ENCODE data around the gene CNTNAP4.

The CNTNAP4 gene

DNA sequence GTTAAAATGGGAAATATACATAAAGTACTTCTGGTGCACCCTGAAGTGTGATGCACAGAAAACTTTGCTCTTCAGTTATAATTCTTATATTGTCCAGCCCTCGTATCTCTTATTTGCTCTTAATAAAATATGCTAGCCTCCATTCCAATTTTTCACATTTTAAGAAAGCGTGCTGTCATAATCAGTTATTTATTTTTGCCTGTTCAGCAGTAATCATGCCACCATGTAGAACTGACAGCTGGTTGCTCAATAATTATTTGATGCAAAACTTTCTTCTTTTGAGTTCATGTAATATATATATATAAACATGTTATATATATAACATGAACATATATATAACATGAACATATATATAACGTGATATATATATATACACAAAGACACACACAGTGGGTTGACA, 294.6 kb downstream of the CNTNAP4 start (continued):
- TF ChIP-seq, protein P1, sequence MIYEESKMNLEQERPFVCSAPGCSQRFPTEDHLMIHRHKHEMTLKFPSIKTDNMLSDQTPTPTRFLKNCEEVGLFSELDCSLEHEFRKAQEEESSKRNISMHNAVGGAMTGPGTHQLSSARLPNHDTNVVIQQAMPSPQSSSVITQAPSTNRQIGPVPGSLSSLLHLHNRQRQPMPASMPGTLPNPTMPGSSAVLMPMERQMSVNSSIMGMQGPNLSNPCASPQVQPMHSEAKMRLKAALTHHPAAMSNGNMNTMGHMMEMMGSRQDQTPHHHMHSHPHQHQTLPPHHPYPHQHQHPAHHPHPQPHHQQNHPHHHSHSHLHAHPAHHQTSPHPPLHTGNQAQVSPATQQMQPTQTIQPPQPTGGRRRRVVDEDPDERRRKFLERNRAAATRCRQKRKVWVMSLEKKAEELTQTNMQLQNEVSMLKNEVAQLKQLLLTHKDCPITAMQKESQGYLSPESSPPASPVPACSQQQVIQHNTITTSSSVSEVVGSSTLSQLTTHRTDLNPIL (CRISPR knock-in tag; IDR thresholded peaks at IDR 0.05; ENCODE audit: low read depth) = no peak
- no peak for TF ChIP-seq ZNF565 (CRISPR knock-in tag; conservative IDR thresholded peaks at IDR 0.05; ENCODE audit: low read depth)

DNA sequence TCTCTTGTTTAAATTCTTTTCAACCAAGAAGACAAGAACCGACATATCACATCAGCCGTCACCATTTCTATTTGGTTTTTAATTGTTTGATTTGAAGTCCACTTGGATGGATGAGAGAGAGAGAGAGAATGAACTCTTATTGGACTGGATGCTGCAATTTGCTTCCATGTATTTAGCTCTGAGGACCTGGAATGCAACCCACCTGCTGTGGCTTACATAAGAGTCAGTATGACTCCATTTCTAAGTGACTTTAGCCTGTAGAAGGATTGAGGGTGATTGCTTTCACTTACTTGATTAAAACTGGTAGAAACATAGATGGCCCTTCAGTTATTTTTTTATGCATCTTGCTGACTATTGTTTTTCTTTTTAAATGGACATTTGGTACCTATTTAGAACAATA, 296.1 kb downstream of the CNTNAP4 start:
- TF ChIP-seq, protein P2, sequence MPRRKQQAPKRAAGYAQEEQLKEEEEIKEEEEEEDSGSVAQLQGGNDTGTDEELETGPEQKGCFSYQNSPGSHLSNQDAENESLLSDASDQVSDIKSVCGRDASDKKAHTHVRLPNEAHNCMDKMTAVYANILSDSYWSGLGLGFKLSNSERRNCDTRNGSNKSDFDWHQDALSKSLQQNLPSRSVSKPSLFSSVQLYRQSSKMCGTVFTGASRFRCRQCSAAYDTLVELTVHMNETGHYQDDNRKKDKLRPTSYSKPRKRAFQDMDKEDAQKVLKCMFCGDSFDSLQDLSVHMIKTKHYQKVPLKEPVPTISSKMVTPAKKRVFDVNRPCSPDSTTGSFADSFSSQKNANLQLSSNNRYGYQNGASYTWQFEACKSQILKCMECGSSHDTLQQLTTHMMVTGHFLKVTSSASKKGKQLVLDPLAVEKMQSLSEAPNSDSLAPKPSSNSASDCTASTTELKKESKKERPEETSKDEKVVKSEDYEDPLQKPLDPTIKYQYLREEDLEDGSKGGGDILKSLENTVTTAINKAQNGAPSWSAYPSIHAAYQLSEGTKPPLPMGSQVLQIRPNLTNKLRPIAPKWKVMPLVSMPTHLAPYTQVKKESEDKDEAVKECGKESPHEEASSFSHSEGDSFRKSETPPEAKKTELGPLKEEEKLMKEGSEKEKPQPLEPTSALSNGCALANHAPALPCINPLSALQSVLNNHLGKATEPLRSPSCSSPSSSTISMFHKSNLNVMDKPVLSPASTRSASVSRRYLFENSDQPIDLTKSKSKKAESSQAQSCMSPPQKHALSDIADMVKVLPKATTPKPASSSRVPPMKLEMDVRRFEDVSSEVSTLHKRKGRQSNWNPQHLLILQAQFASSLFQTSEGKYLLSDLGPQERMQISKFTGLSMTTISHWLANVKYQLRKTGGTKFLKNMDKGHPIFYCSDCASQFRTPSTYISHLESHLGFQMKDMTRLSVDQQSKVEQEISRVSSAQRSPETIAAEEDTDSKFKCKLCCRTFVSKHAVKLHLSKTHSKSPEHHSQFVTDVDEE (CRISPR knock-in tag; IDR thresholded peaks at IDR 0.05) = no peak
- TF ChIP-seq ZNF70 (CRISPR knock-in tag; IDR thresholded peaks at IDR 0.05) (no peak), CSDC2 (CRISPR knock-in tag; IDR thresholded peaks at IDR 0.05) (no peak), TCF4 (CRISPR knock-in tag; IDR thresholded peaks at IDR 0.05; ENCODE audit: borderline replicate concordance) (no peak), RARB (CRISPR knock-in tag; IDR thresholded peaks at IDR 0.05) (no peak), ZNF565 (CRISPR knock-in tag; conservative IDR thresholded peaks at IDR 0.05; ENCODE audit: low read depth) (no peak), ZFP3 (CRISPR knock-in tag; IDR thresholded peaks at IDR 0.05) (no peak), SNAI2 (CRISPR knock-in tag; IDR thresholded peaks at IDR 0.05) (no peak), ARNTL (CRISPR knock-in tag; IDR thresholded peaks at IDR 0.05; ENCODE audit: borderline replicate concordance, low read depth) (no peak), ISL1 (CRISPR knock-in tag; IDR thresholded peaks at IDR 0.05) (no peak), ZFP30 (CRISPR knock-in tag; IDR thresholded peaks at IDR 0.05) (no peak)
- TF ChIP-seq, protein P3, sequence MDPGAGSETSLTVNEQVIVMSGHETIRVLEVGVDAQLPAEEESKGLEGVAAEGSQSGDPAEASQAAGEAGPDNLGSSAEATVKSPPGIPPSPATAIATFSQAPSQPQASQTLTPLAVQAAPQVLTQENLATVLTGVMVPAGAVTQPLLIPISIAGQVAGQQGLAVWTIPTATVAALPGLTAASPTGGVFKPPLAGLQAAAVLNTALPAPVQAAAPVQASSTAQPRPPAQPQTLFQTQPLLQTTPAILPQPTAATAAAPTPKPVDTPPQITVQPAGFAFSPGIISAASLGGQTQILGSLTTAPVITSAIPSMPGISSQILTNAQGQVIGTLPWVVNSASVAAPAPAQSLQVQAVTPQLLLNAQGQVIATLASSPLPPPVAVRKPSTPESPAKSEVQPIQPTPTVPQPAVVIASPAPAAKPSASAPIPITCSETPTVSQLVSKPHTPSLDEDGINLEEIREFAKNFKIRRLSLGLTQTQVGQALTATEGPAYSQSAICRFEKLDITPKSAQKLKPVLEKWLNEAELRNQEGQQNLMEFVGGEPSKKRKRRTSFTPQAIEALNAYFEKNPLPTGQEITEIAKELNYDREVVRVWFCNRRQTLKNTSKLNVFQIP (CRISPR knock-in tag; IDR thresholded peaks at IDR 0.05; ENCODE audit: borderline replicate concordance, low read depth) = no peak
- TF ChIP-seq, protein P1 (CRISPR knock-in tag; IDR thresholded peaks at IDR 0.05; ENCODE audit: low read depth) = no peak
- ATAC-seq = no peak

DNA sequence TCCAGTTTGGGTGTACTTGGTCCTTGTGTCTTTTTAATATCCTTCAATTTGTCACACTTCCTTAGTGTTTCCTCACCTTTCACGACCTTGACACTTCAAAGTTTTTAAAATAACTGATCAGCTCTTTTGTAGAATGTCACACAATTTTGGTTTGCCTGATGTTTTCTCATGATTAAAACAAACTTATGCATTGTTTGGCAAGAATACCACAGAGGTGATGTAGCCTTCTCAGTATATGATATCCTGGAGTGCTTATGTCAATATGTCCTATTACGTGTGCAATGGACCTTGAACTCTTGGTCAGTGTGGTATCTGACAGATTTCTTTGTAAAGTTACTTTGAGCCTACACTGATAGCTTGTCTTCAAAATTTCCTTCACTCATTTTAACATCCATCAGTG, 297.4 kb downstream of the CNTNAP4 start:
- no peak for ATAC-seq
- TF ChIP-seq ZFP3 (CRISPR knock-in tag; IDR thresholded peaks at IDR 0.05) = no peak
- TF ChIP-seq ZC3H10 (CRISPR knock-in tag; IDR thresholded peaks at IDR 0.05) = no peak
- TF ChIP-seq, protein P4, sequence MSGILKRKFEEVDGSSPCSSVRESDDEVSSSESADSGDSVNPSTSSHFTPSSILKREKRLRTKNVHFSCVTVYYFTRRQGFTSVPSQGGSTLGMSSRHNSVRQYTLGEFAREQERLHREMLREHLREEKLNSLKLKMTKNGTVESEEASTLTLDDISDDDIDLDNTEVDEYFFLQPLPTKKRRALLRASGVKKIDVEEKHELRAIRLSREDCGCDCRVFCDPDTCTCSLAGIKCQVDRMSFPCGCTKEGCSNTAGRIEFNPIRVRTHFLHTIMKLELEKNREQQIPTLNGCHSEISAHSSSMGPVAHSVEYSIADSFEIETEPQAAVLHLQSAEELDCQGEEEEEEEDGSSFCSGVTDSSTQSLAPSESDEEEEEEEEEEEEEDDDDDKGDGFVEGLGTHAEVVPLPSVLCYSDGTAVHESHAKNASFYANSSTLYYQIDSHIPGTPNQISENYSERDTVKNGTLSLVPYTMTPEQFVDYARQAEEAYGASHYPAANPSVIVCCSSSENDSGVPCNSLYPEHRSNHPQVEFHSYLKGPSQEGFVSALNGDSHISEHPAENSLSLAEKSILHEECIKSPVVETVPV (CRISPR knock-in tag; IDR thresholded peaks at IDR 0.05) = no peak
- no peak for TF ChIP-seq BACH2 (CRISPR knock-in tag; IDR thresholded peaks at IDR 0.05; ENCODE audit: borderline replicate concordance)
- TF ChIP-seq, protein P5, sequence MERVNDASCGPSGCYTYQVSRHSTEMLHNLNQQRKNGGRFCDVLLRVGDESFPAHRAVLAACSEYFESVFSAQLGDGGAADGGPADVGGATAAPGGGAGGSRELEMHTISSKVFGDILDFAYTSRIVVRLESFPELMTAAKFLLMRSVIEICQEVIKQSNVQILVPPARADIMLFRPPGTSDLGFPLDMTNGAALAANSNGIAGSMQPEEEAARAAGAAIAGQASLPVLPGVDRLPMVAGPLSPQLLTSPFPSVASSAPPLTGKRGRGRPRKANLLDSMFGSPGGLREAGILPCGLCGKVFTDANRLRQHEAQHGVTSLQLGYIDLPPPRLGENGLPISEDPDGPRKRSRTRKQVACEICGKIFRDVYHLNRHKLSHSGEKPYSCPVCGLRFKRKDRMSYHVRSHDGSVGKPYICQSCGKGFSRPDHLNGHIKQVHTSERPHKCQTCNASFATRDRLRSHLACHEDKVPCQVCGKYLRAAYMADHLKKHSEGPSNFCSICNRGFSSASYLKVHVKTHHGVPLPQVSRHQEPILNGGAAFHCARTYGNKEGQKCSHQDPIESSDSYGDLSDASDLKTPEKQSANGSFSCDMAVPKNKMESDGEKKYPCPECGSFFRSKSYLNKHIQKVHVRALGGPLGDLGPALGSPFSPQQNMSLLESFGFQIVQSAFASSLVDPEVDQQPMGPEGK (CRISPR knock-in tag; IDR thresholded peaks at IDR 0.05; ENCODE audit: borderline replicate concordance) = no peak
- no peak for TF ChIP-seq ESRRG (CRISPR knock-in tag; IDR thresholded peaks at IDR 0.05)
- TF ChIP-seq ZNF8 (CRISPR knock-in tag; IDR thresholded peaks at IDR 0.05) = no peak
- TF ChIP-seq ZFP30 (CRISPR knock-in tag; IDR thresholded peaks at IDR 0.05) = no peak
- no peak for TF ChIP-seq RARB (CRISPR knock-in tag; IDR thresholded peaks at IDR 0.05)
- no peak for TF ChIP-seq ISL1 (CRISPR knock-in tag; IDR thresholded peaks at IDR 0.05)
- TF ChIP-seq, protein P1 (CRISPR knock-in tag; IDR thresholded peaks at IDR 0.05; ENCODE audit: low read depth) = no peak
- no peak for TF ChIP-seq SNAI2 (CRISPR knock-in tag; IDR thresholded peaks at IDR 0.05)
- TF ChIP-seq PPARA (CRISPR knock-in tag; IDR thresholded peaks at IDR 0.05; ENCODE audit: borderline replicate concordance) = no peak
- no peak for TF ChIP-seq ZNF70 (CRISPR knock-in tag; IDR thresholded peaks at IDR 0.05)
- no peak for TF ChIP-seq ARNTL (CRISPR knock-in tag; IDR thresholded peaks at IDR 0.05; ENCODE audit: borderline replicate concordance, low read depth)
- TF ChIP-seq, protein P2 (CRISPR knock-in tag; IDR thresholded peaks at IDR 0.05) = no peak
- TF ChIP-seq GLIS3 (CRISPR knock-in tag; IDR thresholded peaks at IDR 0.05) = no peak

Data from SK-N-SH treated with all-trans-retinoic acid at 6 μM for 48 hours (cell line).